OCI-LY7 (cell line): ENCODE data around the gene BPIFB2.

Experiments used
- EZH2phosphoT487 ChIP-seq: fragments of 200-600 bp; sonication (generic); IDR thresholded peaks from 2 replicates; pipeline ENCODE4 v1.6.1; 2018; ENCODE audit warnings: low read depth, borderline replicate concordance, mild to moderate bottlenecking, mixed run types, antibody characterized with exemption, low read length, moderate library complexity, mixed read lengths
- TF ChIP-seq, protein P1 (sequence below): fragments of 200-600 bp; sonication (generic); conservative IDR thresholded peaks from 2 replicates; pipeline ENCODE4 v1.5.1; 2014; ENCODE audit warnings: mild to moderate bottlenecking, antibody characterized with exemption, low read length, moderate library complexity, mixed read lengths

DNA sequence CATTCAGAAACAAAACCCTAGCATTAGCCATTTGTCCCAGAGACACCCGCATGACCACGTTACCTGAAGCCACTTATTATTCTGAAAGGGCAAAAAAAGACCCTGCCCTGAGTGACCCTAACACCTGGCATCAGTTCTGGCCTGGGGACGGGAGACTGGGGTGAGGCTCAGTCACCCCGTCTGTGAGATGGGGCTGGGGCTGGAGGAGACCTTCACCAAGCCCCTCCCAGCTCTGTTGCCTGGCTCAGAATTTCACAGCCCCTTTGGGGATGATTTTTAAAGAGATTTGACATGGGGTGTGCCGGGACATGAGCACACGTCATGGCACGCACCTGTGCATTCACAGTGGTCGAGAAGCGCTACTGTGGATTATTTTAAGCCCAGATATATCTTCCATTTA, 22.6 kb downstream of the BPIFB2 start:
- TF ChIP-seq, protein P1, sequence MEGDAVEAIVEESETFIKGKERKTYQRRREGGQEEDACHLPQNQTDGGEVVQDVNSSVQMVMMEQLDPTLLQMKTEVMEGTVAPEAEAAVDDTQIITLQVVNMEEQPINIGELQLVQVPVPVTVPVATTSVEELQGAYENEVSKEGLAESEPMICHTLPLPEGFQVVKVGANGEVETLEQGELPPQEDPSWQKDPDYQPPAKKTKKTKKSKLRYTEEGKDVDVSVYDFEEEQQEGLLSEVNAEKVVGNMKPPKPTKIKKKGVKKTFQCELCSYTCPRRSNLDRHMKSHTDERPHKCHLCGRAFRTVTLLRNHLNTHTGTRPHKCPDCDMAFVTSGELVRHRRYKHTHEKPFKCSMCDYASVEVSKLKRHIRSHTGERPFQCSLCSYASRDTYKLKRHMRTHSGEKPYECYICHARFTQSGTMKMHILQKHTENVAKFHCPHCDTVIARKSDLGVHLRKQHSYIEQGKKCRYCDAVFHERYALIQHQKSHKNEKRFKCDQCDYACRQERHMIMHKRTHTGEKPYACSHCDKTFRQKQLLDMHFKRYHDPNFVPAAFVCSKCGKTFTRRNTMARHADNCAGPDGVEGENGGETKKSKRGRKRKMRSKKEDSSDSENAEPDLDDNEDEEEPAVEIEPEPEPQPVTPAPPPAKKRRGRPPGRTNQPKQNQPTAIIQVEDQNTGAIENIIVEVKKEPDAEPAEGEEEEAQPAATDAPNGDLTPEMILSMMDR = no peak
- no peak for TF ChIP-seq EZH2phosphoT487
